Kidney (tissue), 14 donors: ENCODE data around the gene GCSH. TPM values are rescaled to one million over a fixed set of nuclear protein-coding genes. Genes with fewer than 3 reads are reported as not detected.
"Not testable (repeated sequence)": the region's sequence is repeated elsewhere in the genome, so short reads cannot be mapped to it uniquely, and the experiment has no call there.

Experiments
- DNase-seq, 5 donors: peaks; one replicate each; pipeline ENCODE4 v3.0.0-alpha.2; 2013 to 2020
- FAIRE-seq: peaks from 2 replicates; lab custom pipeline; 2012; peaks lifted over from hg19 to GRCh38; lab: Jason Lieb, UNC
- H3K27ac ChIP-seq, 2 donors: one replicate each; pipeline ENCODE4 v1.7.0; 2013; ENCODE audit warnings: low read depth in 2 of 2, low read length in 2 of 2, inconsistent platforms in 1 of 2
- H3K27me3 ChIP-seq: one replicate; pipeline ENCODE4 v1.7.1; 2013; ENCODE audit warnings: low read length, inconsistent platforms; ENCODE audit not compliant: control insufficient read depth, insufficient read depth
- H3K36me3 ChIP-seq, 3 donors: one replicate each; pipeline versions ENCODE4 v1.7.0 to v1.7.1; 2013; ENCODE audit warnings: low read length in 3 of 3, control low read depth in 1 of 3, inconsistent platforms in 1 of 3; ENCODE audit not compliant: insufficient read depth in 3 of 3, control insufficient read depth in 2 of 3
- H3K4me1 ChIP-seq, 3 donors: one replicate each; pipeline versions ENCODE4 v1.7.0 to v1.7.1; 2013; ENCODE audit warnings: low read length in 3 of 3, inconsistent platforms in 1 of 3, low read depth in 1 of 3; ENCODE audit not compliant: control insufficient read depth in 2 of 3, insufficient read depth in 2 of 3
- H3K4me3 ChIP-seq, 3 donors: one replicate each; pipeline versions ENCODE4 v1.7.0 to v1.8.1; 2013; ENCODE audit warnings: low read length in 3 of 3, control low read depth in 1 of 3, inconsistent platforms in 1 of 3
- H3K9ac ChIP-seq, 3 donors: one replicate each; pipeline versions ENCODE4 v1.7.0 to v1.7.1; 2013; ENCODE audit warnings: low read length in 3 of 3, control low read depth in 1 of 3, inconsistent platforms in 1 of 3
- H3K9me3 ChIP-seq, 3 donors: one replicate each; pipeline versions ENCODE4 v1.7.0 to v1.7.1; 2013; ENCODE audit warnings: low read length in 3 of 3, control low read depth in 1 of 3, inconsistent platforms in 1 of 3; ENCODE audit not compliant: control insufficient read depth in 2 of 3, insufficient read depth in 1 of 3
- CTCF ChIP-seq: IDR thresholded peaks from 3 replicates; pipeline ENCODE4 v1.5.1; 2012; ENCODE audit warnings: mild to moderate bottlenecking, moderate library complexity, borderline replicate concordance; ENCODE audit not compliant: insufficient read depth; ENCODE audit errors: extremely low read depth
- intact Hi-C: fragments of 100-400 bp; cut with DNase I; formaldehyde crosslinking; loops from one replicate; pipeline ENCODE4 v1.11.1; 2022
- polyA plus RNA-seq: library from polyadenylated mRNA; stranded (reverse); fragments of 350-450 nt; fragmentation: Illumina TruSeq; extraction: RNeasy Lipid Tissue Mini Kit (QIAGEN cat#74804); gene quantifications from one replicate; pipeline ENCODE4 v1.2.3, GENCODE V29; 2014; ENCODE audit warnings: low read depth, low replicate concordance; ENCODE audit not compliant: insufficient read depth
- total RNA-seq: library from RNA; stranded (reverse); fragmentation: NEBNext Ultra II Directional; extraction: Animal tissue kit (Norgen Biotek cat#: 25700); gene quantifications from one replicate; pipeline ENCODE4 v1.2.1, GENCODE V29; 2021
- donor health status: control.
- donor health status: control.
- donor health status: control.
- donor health status: control.
- donor health status: control.
- donor health status: DM: yes; HTN: yes; CAD: no.
- donor health status: Normal renal cell carcinoma (clear cell type).

Gene GCSH
- total and polyA plus RNA-seq, 2 donors from 2014 or later: 37.9 to 129 TPM

GRCh38 chr16:81117436-81117835 is 21.2 kb upstream of the GCSH start:
- FAIRE-seq (no peak), DNase-seq (no peak)
- intact Hi-C loops: no loop called here
- no peak for TF ChIP-seq CTCF
- Histone ChIP-seq H3K4me1 (no peaks in the 10 kb centered on the region), H3K9me3 (no peaks in the 10 kb centered on the region), H3K36me3 (no peaks in the 10 kb centered on the region), H3K27ac (no peak overlapping the region), H3K4me3 (no peak overlapping the region), H3K9ac (no peak overlapping the region), H3K27me3 (no peaks in the 10 kb centered on the region)

- Histone ChIP-seq H3K9ac (no peak overlapping the region), H3K27ac (no peak overlapping the region), H3K36me3 (no peaks in the 10 kb centered on the region), H3K4me1 (no peaks in the 10 kb centered on the region), H3K27me3 (no peaks in the 10 kb centered on the region), H3K9me3 (no peaks in the 10 kb centered on the region), H3K4me3 (no peak overlapping the region)
- intact Hi-C loops: no loop called here
- DNase-seq (no peak), FAIRE-seq (no peak)
- no peak for TF ChIP-seq CTCF
These were observed 20.1 kb upstream of the GCSH start for GRCh38 chr16:81116285-81116684.

- TF ChIP-seq CTCF: no peak
- intact Hi-C loops: no loop called here
These were observed 16.3 kb upstream of the GCSH start for GRCh38 chr16:81112453-81112852.

GRCh38 chr16:81109274-81109673 is 13.1 kb upstream of the GCSH start:
- H3K4me3 ChIP-seq, H3K9me3 ChIP-seq, DNase-seq, H3K27ac ChIP-seq, H3K36me3 ChIP-seq, FAIRE-seq, H3K9ac ChIP-seq, H3K27me3 ChIP-seq, H3K4me1 ChIP-seq, intact Hi-C loops: not testable (repeated sequence)

More at GRCh38 chr16:81112453-81112852, 16.3 kb upstream of the GCSH start:
- H3K27me3 ChIP-seq: no peaks in the 10 kb centered on the region
- FAIRE-seq (no peak), DNase-seq (no peak)
- no peaks in the 10 kb centered on the region for H3K36me3 ChIP-seq
- H3K9me3 ChIP-seq: no peaks in the 10 kb centered on the region
- no peak overlapping the region for H3K9ac ChIP-seq
- no peak overlapping the region for H3K4me3 ChIP-seq
- H3K4me1 ChIP-seq: no peaks in the 10 kb centered on the region
- no peak overlapping the region for H3K27ac ChIP-seq
